ENCODE data around the gene ELN.

The ELN gene

DNA sequence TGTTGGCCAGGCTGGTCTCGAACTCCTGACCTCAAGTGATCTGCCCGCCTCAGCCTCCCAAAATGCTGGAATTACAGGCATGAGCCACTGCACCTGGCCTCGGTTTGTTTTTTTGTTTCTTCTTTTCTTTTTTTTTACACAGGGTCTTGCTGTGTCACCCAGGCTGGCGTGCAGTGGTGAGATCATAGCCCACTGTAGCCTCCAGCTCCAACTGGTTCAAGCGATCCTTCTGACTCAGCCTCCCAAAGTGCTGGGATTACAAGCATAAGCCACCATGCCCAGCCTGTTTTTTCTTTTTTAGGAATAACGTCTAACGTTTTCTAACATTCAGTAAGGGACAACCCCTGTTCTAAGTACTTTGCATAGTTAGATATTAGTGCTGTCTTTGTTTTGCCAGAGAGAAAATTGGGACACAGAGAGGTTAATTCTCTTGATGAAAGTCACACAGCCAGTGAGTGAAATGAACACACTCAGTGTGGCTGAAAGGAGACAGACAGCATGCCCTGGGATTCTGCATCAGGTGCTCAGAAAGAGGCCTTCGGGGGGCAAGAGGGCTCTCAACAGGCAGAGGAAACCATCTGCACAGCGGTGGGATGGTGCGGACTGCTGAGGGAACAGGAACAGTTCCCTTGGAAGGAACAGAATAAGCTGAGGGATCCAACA lies 59.9 kb downstream of the ELN start:
- ATAC-seq = no peak
- no peak for TF ChIP-seq ZNF70 (CRISPR knock-in tag; IDR thresholded peaks at IDR 0.05)
- TF ChIP-seq, protein P1, sequence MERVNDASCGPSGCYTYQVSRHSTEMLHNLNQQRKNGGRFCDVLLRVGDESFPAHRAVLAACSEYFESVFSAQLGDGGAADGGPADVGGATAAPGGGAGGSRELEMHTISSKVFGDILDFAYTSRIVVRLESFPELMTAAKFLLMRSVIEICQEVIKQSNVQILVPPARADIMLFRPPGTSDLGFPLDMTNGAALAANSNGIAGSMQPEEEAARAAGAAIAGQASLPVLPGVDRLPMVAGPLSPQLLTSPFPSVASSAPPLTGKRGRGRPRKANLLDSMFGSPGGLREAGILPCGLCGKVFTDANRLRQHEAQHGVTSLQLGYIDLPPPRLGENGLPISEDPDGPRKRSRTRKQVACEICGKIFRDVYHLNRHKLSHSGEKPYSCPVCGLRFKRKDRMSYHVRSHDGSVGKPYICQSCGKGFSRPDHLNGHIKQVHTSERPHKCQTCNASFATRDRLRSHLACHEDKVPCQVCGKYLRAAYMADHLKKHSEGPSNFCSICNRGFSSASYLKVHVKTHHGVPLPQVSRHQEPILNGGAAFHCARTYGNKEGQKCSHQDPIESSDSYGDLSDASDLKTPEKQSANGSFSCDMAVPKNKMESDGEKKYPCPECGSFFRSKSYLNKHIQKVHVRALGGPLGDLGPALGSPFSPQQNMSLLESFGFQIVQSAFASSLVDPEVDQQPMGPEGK (CRISPR knock-in tag; IDR thresholded peaks at IDR 0.05; ENCODE audit: borderline replicate concordance) = no peak
- TF ChIP-seq OSR1 (CRISPR knock-in tag; IDR thresholded peaks at IDR 0.05) = no peak
- TF ChIP-seq ARNTL (CRISPR knock-in tag; IDR thresholded peaks at IDR 0.05; ENCODE audit: borderline replicate concordance, low read depth) = no peak
- TF ChIP-seq, protein P2, sequence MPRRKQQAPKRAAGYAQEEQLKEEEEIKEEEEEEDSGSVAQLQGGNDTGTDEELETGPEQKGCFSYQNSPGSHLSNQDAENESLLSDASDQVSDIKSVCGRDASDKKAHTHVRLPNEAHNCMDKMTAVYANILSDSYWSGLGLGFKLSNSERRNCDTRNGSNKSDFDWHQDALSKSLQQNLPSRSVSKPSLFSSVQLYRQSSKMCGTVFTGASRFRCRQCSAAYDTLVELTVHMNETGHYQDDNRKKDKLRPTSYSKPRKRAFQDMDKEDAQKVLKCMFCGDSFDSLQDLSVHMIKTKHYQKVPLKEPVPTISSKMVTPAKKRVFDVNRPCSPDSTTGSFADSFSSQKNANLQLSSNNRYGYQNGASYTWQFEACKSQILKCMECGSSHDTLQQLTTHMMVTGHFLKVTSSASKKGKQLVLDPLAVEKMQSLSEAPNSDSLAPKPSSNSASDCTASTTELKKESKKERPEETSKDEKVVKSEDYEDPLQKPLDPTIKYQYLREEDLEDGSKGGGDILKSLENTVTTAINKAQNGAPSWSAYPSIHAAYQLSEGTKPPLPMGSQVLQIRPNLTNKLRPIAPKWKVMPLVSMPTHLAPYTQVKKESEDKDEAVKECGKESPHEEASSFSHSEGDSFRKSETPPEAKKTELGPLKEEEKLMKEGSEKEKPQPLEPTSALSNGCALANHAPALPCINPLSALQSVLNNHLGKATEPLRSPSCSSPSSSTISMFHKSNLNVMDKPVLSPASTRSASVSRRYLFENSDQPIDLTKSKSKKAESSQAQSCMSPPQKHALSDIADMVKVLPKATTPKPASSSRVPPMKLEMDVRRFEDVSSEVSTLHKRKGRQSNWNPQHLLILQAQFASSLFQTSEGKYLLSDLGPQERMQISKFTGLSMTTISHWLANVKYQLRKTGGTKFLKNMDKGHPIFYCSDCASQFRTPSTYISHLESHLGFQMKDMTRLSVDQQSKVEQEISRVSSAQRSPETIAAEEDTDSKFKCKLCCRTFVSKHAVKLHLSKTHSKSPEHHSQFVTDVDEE (CRISPR knock-in tag; IDR thresholded peaks at IDR 0.05) = no peak
- TF ChIP-seq RARB (CRISPR knock-in tag; IDR thresholded peaks at IDR 0.05) = no peak
- TF ChIP-seq ESRRG (CRISPR knock-in tag; IDR thresholded peaks at IDR 0.05) = no peak
- TF ChIP-seq TCF4 (CRISPR knock-in tag; IDR thresholded peaks at IDR 0.05; ENCODE audit: borderline replicate concordance) = no peak

DNA sequence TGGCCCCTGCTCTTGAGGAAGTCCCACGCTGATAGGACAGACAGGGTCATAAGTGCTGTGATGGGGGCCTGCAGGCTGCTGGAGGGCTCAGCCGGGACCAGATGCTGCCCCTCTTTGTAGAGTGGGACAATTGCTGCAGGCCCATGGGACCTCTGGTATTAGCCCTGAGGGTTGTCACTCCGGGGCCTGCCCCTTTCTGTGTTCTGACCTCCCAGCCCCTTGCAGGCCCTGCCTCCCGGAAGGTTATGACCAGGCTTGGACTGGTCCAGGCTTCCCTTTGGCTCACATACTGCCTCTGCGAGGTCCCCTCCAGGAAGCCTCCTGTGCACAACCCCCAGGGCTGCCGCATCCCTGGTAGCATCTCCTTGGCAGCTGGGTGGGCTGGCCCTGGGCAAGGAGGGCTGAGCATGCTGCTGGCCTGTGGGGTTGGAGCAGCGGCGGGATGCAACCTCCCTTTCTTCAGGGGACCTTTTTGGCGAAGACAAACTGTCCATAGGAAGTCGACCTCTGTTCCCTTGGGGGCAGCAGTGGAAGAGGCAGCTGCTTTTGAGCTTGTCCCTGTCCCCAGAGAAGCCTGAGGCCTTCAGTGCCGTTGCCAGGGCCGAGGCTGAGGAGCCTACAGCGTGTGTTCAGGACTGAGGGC lies 64.5 kb downstream of the ELN start:
- no peak for ATAC-seq
- TF ChIP-seq ARNTL (CRISPR knock-in tag; IDR thresholded peaks at IDR 0.05; ENCODE audit: borderline replicate concordance, low read depth) = no peak
- no peak for TF ChIP-seq OSR1 (CRISPR knock-in tag; IDR thresholded peaks at IDR 0.05)
- TF ChIP-seq TOX (CRISPR knock-in tag; IDR thresholded peaks at IDR 0.05; ENCODE audit: borderline replicate concordance) = no peak
- TF ChIP-seq, protein P3, sequence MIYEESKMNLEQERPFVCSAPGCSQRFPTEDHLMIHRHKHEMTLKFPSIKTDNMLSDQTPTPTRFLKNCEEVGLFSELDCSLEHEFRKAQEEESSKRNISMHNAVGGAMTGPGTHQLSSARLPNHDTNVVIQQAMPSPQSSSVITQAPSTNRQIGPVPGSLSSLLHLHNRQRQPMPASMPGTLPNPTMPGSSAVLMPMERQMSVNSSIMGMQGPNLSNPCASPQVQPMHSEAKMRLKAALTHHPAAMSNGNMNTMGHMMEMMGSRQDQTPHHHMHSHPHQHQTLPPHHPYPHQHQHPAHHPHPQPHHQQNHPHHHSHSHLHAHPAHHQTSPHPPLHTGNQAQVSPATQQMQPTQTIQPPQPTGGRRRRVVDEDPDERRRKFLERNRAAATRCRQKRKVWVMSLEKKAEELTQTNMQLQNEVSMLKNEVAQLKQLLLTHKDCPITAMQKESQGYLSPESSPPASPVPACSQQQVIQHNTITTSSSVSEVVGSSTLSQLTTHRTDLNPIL (CRISPR knock-in tag; IDR thresholded peaks at IDR 0.05; ENCODE audit: low read depth) = no peak
- no peak for TF ChIP-seq PPARA (CRISPR knock-in tag; IDR thresholded peaks at IDR 0.05; ENCODE audit: borderline replicate concordance)
- TF ChIP-seq, protein P4, sequence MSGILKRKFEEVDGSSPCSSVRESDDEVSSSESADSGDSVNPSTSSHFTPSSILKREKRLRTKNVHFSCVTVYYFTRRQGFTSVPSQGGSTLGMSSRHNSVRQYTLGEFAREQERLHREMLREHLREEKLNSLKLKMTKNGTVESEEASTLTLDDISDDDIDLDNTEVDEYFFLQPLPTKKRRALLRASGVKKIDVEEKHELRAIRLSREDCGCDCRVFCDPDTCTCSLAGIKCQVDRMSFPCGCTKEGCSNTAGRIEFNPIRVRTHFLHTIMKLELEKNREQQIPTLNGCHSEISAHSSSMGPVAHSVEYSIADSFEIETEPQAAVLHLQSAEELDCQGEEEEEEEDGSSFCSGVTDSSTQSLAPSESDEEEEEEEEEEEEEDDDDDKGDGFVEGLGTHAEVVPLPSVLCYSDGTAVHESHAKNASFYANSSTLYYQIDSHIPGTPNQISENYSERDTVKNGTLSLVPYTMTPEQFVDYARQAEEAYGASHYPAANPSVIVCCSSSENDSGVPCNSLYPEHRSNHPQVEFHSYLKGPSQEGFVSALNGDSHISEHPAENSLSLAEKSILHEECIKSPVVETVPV (CRISPR knock-in tag; IDR thresholded peaks at IDR 0.05) = no peak
- no peak for TF ChIP-seq ESRRG (CRISPR knock-in tag; IDR thresholded peaks at IDR 0.05)
- TF ChIP-seq, protein P2 (CRISPR knock-in tag; IDR thresholded peaks at IDR 0.05) = no peak
- TF ChIP-seq RARB (CRISPR knock-in tag; IDR thresholded peaks at IDR 0.05) = no peak
- TF ChIP-seq ZNF565 (CRISPR knock-in tag; conservative IDR thresholded peaks at IDR 0.05; ENCODE audit: low read depth) = no peak
- TF ChIP-seq TCF4 (CRISPR knock-in tag; IDR thresholded peaks at IDR 0.05; ENCODE audit: borderline replicate concordance) = no peak
- TF ChIP-seq ZFP30 (CRISPR knock-in tag; IDR thresholded peaks at IDR 0.05) = no peak
- no peak for TF ChIP-seq ZNF70 (CRISPR knock-in tag; IDR thresholded peaks at IDR 0.05)
- TF ChIP-seq, protein P5, sequence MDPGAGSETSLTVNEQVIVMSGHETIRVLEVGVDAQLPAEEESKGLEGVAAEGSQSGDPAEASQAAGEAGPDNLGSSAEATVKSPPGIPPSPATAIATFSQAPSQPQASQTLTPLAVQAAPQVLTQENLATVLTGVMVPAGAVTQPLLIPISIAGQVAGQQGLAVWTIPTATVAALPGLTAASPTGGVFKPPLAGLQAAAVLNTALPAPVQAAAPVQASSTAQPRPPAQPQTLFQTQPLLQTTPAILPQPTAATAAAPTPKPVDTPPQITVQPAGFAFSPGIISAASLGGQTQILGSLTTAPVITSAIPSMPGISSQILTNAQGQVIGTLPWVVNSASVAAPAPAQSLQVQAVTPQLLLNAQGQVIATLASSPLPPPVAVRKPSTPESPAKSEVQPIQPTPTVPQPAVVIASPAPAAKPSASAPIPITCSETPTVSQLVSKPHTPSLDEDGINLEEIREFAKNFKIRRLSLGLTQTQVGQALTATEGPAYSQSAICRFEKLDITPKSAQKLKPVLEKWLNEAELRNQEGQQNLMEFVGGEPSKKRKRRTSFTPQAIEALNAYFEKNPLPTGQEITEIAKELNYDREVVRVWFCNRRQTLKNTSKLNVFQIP (CRISPR knock-in tag; IDR thresholded peaks at IDR 0.05; ENCODE audit: borderline replicate concordance, low read depth) = no peak
- TF ChIP-seq ZNF8 (CRISPR knock-in tag; IDR thresholded peaks at IDR 0.05) = no peak
- TF ChIP-seq CSDC2 (CRISPR knock-in tag; IDR thresholded peaks at IDR 0.05) = no peak
- no peak for TF ChIP-seq GLIS3 (CRISPR knock-in tag; IDR thresholded peaks at IDR 0.05)
